Measurements from ENCODE around the gene CAPN7. TPM values are rescaled to one million over a fixed set of nuclear protein-coding genes. Genes with fewer than 3 reads are reported as not detected.

The CAPN7 gene
- polyA plus RNA-seq, 3 donors: 11.7 to 20.8 (median 14.7) TPM

DNA sequence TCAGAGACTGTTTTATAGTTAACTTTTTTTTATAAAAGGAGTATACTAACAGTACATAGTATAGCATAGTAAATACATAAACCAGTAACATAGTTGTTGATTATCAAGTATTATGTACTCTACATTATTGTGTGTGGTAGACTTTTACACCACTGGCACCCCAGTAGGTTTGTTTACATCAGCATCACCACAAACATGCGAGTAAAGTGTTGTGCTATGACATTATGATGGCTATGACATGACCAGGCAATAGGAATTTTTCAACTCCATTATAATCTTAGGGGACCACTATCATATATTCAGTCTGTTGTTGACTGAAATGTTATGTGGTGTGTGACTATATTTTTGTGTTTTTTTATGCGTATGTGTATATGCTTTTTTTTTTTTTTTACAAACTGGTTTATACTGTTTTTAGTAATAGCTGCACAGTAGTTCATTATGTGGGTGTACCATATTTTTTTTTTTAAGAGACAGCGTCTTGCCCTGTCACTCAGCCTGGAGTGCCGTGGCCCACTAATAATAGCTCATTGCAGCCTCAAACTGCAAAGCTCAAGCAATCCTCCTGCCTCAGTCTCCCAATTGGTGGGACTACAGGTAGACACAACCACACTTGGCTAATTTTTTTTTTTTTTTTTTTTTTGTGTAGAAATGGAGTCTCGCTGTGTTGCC is 1.9 kb downstream of the CAPN7 start:
- Histone ChIP-seq H3K36me3 (replicated peaks in 1 of 2; ENCODE audit: control insufficient read depth in 1 of 2, insufficient read depth in 2 of 2, low read length in 2 of 2) (peaks cover 24 to 32% of the 10 kb centered on the region in 2 donors), H3K27ac (ENCODE audit: low read depth in 1 of 2, low read length in 2 of 2) (no peak overlapping the region), H3K4me2 (replicated peaks; ENCODE audit: extremely low read depth, low read length, poor library complexity, severe bottlenecking) (peak overlapping the region; percentile 83), H2AFZ (ENCODE audit: insufficient read depth, low read depth, low read length, poor library complexity, severe bottlenecking) (no peak overlapping the region), H3K9me3 (replicated peaks in 1 of 2; ENCODE audit: control insufficient read depth in 1 of 2, insufficient read depth in 1 of 2, low read length in 2 of 2) (no peaks in the 10 kb centered on the region), H3K79me2 (ENCODE audit: insufficient read depth, low read length) (peaks cover 60% of the 10 kb centered on the region), H3K4me1 (ENCODE audit: control insufficient read depth in 1 of 2, insufficient read depth in 2 of 2, low read length in 2 of 2) (peaks cover 20 to 27% of the 10 kb centered on the region in 2 donors), H3K9ac (ENCODE audit: insufficient read depth, low read length, poor library complexity, severe bottlenecking) (peak overlapping the region; percentile 97), H4K20me1 (ENCODE audit: insufficient read depth, low read length) (peaks cover 24% of the 10 kb centered on the region), H3K4me3 (replicated peaks in 1 of 3; ENCODE audit: low read depth in 2 of 3, low read length in 3 of 3) (peak overlapping the region in 1 of 3 experiments; percentile 84), H3K27me3 (ENCODE audit: control insufficient read depth in 2 of 2, insufficient read depth in 2 of 2, low read length in 2 of 2) (no peaks in the 10 kb centered on the region)
- H3K4me1 Mint-ChIP-seq: peaks cover 21% of the 10 kb centered on the region
- DNase-seq: no peak
- intact Hi-C loops (cut with micrococcal nuclease): loop anchor here (2.0 to 10.0 kb wide), 4 partner anchors 103 to 394 kb away; partner anchors contain the start of genes BTD (in 1 of the 2) and HACL1 (in 1 of the 2)
- H3K9me3 Mint-ChIP-seq: no peaks in the 10 kb centered on the region
- H3K27me3 Mint-ChIP-seq (ENCODE audit: low read depth in 3 of 3): peaks cover 0 to 2% (median 0%) of the 10 kb centered on the region in 3 donors
- H3K27ac Mint-ChIP-seq: peak overlapping the region in 1 of 7 donors; percentile 88
- H3K36me3 Mint-ChIP-seq: peaks cover 18 to 29% of the 10 kb centered on the region in 2 donors
- peak overlapping the region in 1 of 2 donors; percentile 32 for H3K4me3 Mint-ChIP-seq
- TF ChIP-seq, protein P1, sequence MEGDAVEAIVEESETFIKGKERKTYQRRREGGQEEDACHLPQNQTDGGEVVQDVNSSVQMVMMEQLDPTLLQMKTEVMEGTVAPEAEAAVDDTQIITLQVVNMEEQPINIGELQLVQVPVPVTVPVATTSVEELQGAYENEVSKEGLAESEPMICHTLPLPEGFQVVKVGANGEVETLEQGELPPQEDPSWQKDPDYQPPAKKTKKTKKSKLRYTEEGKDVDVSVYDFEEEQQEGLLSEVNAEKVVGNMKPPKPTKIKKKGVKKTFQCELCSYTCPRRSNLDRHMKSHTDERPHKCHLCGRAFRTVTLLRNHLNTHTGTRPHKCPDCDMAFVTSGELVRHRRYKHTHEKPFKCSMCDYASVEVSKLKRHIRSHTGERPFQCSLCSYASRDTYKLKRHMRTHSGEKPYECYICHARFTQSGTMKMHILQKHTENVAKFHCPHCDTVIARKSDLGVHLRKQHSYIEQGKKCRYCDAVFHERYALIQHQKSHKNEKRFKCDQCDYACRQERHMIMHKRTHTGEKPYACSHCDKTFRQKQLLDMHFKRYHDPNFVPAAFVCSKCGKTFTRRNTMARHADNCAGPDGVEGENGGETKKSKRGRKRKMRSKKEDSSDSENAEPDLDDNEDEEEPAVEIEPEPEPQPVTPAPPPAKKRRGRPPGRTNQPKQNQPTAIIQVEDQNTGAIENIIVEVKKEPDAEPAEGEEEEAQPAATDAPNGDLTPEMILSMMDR (IDR thresholded peaks at IDR 0.05): no peak
- no CpG with 5 or more reads among the region's 5 CpGs for WGBS (ENCODE audit: insufficient coverage)

DNA sequence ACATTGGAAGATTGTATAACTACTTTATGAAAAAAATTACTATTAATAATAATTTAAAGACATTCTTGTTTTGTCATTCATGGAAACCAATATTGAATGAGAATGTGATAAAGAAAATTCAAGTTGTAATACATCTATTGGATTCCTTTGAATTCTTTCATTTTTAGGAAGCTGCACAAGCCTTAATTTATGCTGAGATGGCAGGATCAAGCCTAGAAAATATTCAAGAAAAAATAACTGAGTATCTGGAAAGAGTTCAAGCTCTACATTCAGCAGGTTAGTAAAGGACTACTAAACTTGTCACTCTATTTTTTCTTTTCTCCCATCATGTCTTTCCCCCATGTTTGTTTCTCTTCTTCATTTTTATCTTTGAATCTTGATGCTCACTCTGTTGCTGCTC is 5.9 kb downstream of the CAPN7 start:
- Mint-ChIP-seq H3K9me3 (no peaks in the 10 kb centered on the region), H3K4me3 (no peak overlapping the region)
- H3K79me2 ChIP-seq (ENCODE audit: insufficient read depth, low read length): peaks cover 59% of the 10 kb centered on the region

More for the DNA sequence above, 5.9 kb downstream of the CAPN7 start:
- H3K27ac Mint-ChIP-seq: peak overlapping the region in 2 of 7 donors; percentile 20 to 55
- no peaks in the 10 kb centered on the region for H3K27me3 Mint-ChIP-seq (ENCODE audit: low read depth in 3 of 3)
- DNase-seq: no peak
- H3K4me1 Mint-ChIP-seq: peaks cover 34% of the 10 kb centered on the region
- H2AFZ ChIP-seq (ENCODE audit: insufficient read depth, low read depth, low read length, poor library complexity, severe bottlenecking): no peak overlapping the region
- TF ChIP-seq, protein P1 (IDR thresholded peaks at IDR 0.05): no peak
- no peaks in the 10 kb centered on the region for H3K27me3 ChIP-seq (ENCODE audit: control insufficient read depth in 2 of 2, insufficient read depth in 2 of 2, low read length in 2 of 2)
- H3K36me3 ChIP-seq (replicated peaks in 1 of 2; ENCODE audit: control insufficient read depth in 1 of 2, insufficient read depth in 2 of 2, low read length in 2 of 2): peaks cover 36 to 58% of the 10 kb centered on the region in 2 donors
- H4K20me1 ChIP-seq (ENCODE audit: insufficient read depth, low read length): peaks cover 36% of the 10 kb centered on the region
- intact Hi-C loops (cut with micrococcal nuclease): no loop called here
- no peaks in the 10 kb centered on the region for H3K9me3 ChIP-seq (replicated peaks in 1 of 2; ENCODE audit: control insufficient read depth in 1 of 2, insufficient read depth in 1 of 2, low read length in 2 of 2)
- no peak overlapping the region for H3K27ac ChIP-seq (ENCODE audit: low read depth in 1 of 2, low read length in 2 of 2)
- H3K4me1 ChIP-seq (ENCODE audit: control insufficient read depth in 1 of 2, insufficient read depth in 2 of 2, low read length in 2 of 2): peaks cover 34 to 38% of the 10 kb centered on the region in 2 donors
- H3K36me3 Mint-ChIP-seq: peaks cover 34 to 53% of the 10 kb centered on the region in 2 donors
- no peak overlapping the region for H3K4me3 ChIP-seq (replicated peaks in 1 of 3; ENCODE audit: low read depth in 2 of 3, low read length in 3 of 3)
- H3K9ac ChIP-seq (ENCODE audit: insufficient read depth, low read length, poor library complexity, severe bottlenecking): no peak overlapping the region
- H3K4me2 ChIP-seq (replicated peaks; ENCODE audit: extremely low read depth, low read length, poor library complexity, severe bottlenecking): no peak overlapping the region
